ENCODE results near the gene RPS6KA2.

RPS6KA2 gene

GRCh38 chr6:166418691-166419143 is 208.3 kb downstream of the RPS6KA2 start:
- DNase-seq (ENCODE audit: low read depth), result no peak

DNA sequence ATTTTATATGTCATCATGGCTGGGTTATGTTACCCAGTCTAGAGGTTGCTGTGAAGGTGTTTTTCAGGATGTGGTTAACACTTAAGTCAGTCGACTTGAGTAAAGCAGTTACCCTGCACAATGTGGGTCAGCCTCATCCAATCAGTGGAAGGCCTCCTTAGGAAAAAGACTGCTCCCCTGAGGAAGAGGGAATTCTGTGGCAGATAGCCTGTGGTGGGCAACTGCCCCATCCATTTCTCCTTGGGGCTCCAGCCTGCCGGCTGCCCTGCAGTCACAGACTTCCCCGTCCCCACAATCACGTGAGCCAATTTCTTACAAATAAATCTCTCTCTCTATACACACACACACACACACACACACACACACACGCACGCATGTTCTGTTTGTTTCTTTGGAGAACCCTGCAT is 209.8 kb downstream of the RPS6KA2 start:
- peak; percentile 56 for DNase-seq (ENCODE audit: low read depth)

- no peak for DNase-seq (ENCODE audit: low read depth)
Observed at GRCh38 chr6:166415833-166416347, 211.2 kb downstream of the RPS6KA2 start.

GRCh38 chr6:166415306-166415705 is 211.7 kb downstream of the RPS6KA2 start:
- no peak for DNase-seq (ENCODE audit: low read depth)

GRCh38 chr6:166413491-166413951 is 213.5 kb downstream of the RPS6KA2 start:
- DNase-seq (ENCODE audit: low read depth), result no peak

DNA sequence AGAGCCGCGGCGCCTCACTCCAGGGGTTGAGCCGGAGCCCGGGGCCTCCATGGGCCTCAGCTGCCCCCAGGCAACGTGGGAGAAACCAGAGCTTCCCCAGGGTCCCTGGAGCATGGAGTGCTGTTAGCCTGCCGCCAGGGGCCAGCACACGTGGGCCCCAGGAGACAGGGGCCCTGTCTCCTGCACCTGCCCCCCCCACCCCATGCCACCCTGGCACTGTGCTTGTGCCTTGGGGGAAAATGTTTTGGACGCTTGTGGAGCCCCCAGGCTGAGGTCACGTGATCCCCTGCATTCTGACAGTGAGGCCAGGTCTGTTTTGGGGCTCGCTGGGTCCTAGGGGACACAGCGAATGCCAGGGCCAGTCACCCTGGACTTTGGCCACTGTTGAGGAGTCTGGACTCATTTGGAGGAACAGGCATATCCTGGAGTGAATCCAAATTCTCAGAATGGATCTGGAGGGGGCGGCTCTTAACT is 214.1 kb downstream of the RPS6KA2 start:
- DNase-seq (ENCODE audit: low read depth), result no peak

GRCh38 chr6:166412156-166412910 is 214.7 kb downstream of the RPS6KA2 start:
- no peak for DNase-seq (ENCODE audit: low read depth)

GRCh38 chr6:166411721-166412151 is 215.3 kb downstream of the RPS6KA2 start:
- DNase-seq (ENCODE audit: low read depth), result no peak

GRCh38 chr6:166411271-166411670 is 215.8 kb downstream of the RPS6KA2 start:
- DNase-seq (ENCODE audit: low read depth), result no peak

DNA sequence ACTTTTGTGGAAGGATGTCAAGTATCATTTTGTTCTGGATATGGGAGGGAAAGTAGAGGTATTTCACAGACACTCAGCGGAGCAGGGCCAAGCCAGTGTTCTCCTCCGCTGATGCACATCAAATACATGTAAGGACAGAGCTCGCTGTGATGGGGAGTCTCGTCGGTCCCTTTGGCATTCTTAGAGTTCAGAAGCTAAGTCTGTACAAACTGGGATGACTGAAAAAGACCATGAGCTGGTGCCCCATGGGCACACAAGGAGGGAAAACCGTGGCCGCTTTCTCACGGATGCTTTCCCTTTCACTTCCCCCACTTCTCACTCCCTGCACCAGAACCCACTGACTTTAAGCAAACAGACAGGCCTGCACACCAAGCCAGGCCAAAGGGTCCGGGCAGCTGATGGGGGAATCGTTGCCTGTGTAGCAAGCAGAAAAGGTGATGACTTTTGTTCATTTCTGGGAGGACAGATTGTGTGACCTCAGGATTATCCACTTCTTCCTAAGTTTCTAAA is 216.6 kb downstream of the RPS6KA2 start:
- no peak for DNase-seq (ENCODE audit: low read depth)

- DNase-seq (ENCODE audit: low read depth), result no peak
Observed at GRCh38 chr6:166408936-166409755, 217.9 kb downstream of the RPS6KA2 start.

DNA sequence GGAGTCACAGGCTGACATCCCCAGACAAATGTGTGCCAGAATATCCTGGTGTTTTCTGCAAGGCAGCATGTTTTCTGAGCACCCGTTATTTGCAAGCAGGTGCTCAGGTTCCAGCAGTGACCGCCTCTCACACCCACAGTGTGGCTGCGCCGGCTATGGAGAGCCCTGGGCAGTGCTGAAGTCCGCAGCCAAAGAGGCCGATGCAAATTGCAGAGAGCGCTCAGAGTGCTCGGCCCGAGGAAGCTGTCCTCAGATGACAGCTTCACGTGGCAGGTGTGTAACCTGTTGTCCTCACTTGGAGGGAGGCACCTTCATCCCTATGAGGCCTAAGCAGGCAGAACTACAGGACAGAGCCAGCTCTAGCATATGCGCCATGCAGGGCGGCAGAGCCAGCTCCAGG is 220.9 kb downstream of the RPS6KA2 start:
- DNase-seq (ENCODE audit: low read depth), result no peak

DNA sequence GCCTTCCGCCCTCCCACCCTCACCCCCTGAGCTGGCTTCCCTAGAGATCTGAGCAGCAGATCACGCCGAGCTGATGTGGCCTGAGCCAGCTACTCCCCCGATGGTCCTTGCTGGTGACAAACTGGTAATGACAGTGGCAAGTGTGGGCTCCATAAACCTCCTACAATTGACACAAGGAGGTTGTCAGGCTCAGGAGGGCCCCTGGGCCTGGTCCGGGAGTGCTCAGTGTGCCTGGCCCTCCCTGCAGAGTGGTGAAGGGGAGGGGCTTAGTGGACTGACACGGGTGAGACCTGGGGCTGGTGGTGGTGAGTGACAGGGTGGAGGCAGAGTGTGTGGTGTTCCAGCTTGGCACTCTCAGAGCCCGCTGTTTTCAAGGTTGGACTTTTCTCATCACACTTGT is 221.7 kb downstream of the RPS6KA2 start:
- DNase-seq (ENCODE audit: low read depth), result no peak

- no peak for DNase-seq (ENCODE audit: low read depth)
Observed at GRCh38 chr6:166402582-166403277, 224.3 kb downstream of the RPS6KA2 start.

DNA sequence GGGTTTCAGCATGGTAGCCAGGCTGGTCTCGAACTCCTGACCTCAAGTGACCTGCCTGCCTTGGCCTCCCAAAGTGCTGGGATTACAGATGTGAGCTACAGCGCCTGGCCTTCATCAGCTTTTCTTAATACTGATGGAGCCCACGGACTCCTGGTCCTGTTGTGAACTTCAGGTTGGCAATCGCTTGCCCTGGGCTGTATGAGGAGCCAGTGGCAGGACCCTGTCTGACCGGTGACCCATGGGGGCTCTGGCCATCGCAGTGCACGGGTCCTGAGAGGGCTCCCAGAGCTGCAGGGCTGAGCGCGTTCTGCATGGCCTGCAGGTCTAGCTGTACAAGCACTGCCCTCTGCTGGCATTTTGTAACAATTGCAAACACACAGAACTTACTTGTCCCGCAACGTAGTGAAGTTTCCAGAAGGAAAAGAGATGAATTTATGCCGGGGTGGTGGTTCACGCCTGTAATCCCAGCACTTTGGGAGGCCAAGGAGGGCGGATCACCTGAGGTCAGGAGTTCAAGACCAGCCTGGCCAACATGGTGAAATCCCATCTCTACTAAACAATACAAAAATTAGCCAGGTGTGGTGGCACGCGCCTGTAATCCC is 226.3 kb downstream of the RPS6KA2 start:
- peak; percentile 47 for DNase-seq (ENCODE audit: low read depth)

DNA sequence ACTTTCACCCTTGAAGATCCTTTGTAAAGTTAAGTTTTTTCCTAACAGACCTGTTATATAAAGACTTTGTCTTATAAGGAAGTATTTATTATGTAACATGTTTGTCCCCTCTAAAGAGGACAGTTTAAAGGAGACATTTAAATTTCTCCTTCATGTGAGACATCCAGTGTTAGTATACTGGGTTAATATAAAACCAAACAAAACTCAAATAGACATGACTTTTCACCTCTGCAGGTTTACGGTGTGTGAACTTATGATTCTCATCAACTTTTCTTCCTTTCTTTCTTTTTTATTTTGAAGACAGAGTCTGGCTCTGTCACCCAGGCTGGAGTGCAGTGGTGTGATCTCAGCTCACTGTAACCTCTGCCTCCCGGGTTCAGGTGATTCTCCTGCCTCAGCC is 226.9 kb downstream of the RPS6KA2 start:
- no peak for DNase-seq (ENCODE audit: low read depth)

GRCh38 chr6:166398348-166398747 is 228.7 kb downstream of the RPS6KA2 start:
- no peak for DNase-seq (ENCODE audit: low read depth)

GRCh38 chr6:166397849-166398248 is 229.2 kb downstream of the RPS6KA2 start:
- DNase-seq (ENCODE audit: low read depth), result no peak

GRCh38 chr6:166395778-166396177 is 231.3 kb downstream of the RPS6KA2 start:
- no peak for DNase-seq (ENCODE audit: low read depth)

- DNase-seq (ENCODE audit: low read depth), result no peak
Observed at GRCh38 chr6:166395351-166395750, 231.7 kb downstream of the RPS6KA2 start.
